Pancreas (tissue), 10 donors: Measurements from ENCODE around the gene TNIK. TPM values are rescaled to one million over a fixed set of nuclear protein-coding genes. Genes with fewer than 3 reads are reported as not detected.

Source experiments
- ATAC-seq, 4 donors: fragments of 200-7000 bp; cut with Tn5 transposase; one replicate each; pipeline versions ENCODE4 v1.8.0 to v1.9.1; 2020; ENCODE audit warnings: mild to moderate bottlenecking in 4 of 4, moderate library complexity in 4 of 4
- DNase-seq, 6 donors: peaks; one replicate each; pipeline ENCODE4 v3.0.0-alpha.2; 2020
- FAIRE-seq: peaks from 2 replicates; lab custom pipeline; 2012; peaks lifted over from hg19 to GRCh38; lab: Jason Lieb, UNC
- H3K27ac ChIP-seq, 4 donors: fragments of 200-600 bp; sonication (generic); 1 replicate in 3 of 4; 2 replicates in 1 of 4; pipeline versions ENCODE4 v1.5.0 to v1.8.0; 2020
- H3K27me3 ChIP-seq, 4 donors: fragments of 200-600 bp; one replicate each; pipeline ENCODE4 v1.8.0; 2021
- H3K36me3 ChIP-seq, 3 donors: fragments of 200-600 bp; sonication (generic) in 1 of 3; one replicate each; pipeline versions ENCODE4 v1.5.0 to v1.8.0; 2020 to 2021
- H3K4me1 ChIP-seq, 3 donors: fragments of 200-600 bp; one replicate each; pipeline ENCODE4 v1.8.0; 2021
- H3K4me3 ChIP-seq, 4 donors: fragments of 200-600 bp; sonication (generic) in 2 of 4; one replicate each; pipeline versions ENCODE4 v1.5.0 to v1.8.0; 2020 to 2021
- H3K9me3 ChIP-seq, 4 donors: fragments of 200-600 bp; one replicate each; pipeline ENCODE4 v1.8.0; 2021
- WGBS, 2 donors: extraction: QIAGEN DNeasy Blood & Tissue Kit; methylation state at CpG; one replicate each; pipeline ENCODE4 v1.1.7; 2013; 5-methylcytosine and 5-hydroxymethylcytosine counted together
- intact Hi-C, 3 donors: fragments of 100-400 bp; cut with DNase I; formaldehyde crosslinking; loops; one replicate each; pipeline versions ENCODE4 v1.11.1 to v1.14.2; 2022
- polyA plus RNA-seq, 2 donors: library from polyadenylated mRNA; stranded (reverse); fragments of 200-250 nt; gene quantifications; one replicate each; pipeline ENCODE4 v1.2.3, GENCODE V29; 2013
- total RNA-seq, 6 donors: library from RNA; stranded (reverse); fragmentation: NEBNext Ultra II Directional in 4 of 6; extraction: Animal tissue kit (Norgen Biotek cat#: 25700) in 4 of 6; gene quantifications; one replicate each; pipeline versions ENCODE4 v1.2.1 to v1.2.4, GENCODE V29; 2021 to 2023
- TF ChIP-seq, protein P1 (sequence below), 4 donors: fragments of 200-600 bp; sonication (generic) in 3 of 4; IDR thresholded peaks; one replicate each; pipeline versions ENCODE4 v1.5.0 to v1.8.0; 2021; ENCODE audit warnings: antibody characterized with exemption in 4 of 4
- donor health status: healthy with polysubstance abuse.
- donor health status: DM: no; HTN: no; CAD: no; lungs with moderate emphysema.
- donor health status: DM: no; HTN: no; CAD: no.
- donor health status: control.
- donor health status: control.
- donor health status: Bipolar disorder and iron deficiency.
- donor health status: DM: yes; HTN: yes; CAD: no.
- donor health status: DM: no; HTN: no; CAD: no.
- donor health status: DM: no; HTN: no; CAD: no.
- donor health status: DM: yes; HTN: yes; CAD: no.

The TNIK gene
- total and polyA plus RNA-seq, 8 donors = 3.5 to 13.6 (median 5.8) TPM

DNA sequence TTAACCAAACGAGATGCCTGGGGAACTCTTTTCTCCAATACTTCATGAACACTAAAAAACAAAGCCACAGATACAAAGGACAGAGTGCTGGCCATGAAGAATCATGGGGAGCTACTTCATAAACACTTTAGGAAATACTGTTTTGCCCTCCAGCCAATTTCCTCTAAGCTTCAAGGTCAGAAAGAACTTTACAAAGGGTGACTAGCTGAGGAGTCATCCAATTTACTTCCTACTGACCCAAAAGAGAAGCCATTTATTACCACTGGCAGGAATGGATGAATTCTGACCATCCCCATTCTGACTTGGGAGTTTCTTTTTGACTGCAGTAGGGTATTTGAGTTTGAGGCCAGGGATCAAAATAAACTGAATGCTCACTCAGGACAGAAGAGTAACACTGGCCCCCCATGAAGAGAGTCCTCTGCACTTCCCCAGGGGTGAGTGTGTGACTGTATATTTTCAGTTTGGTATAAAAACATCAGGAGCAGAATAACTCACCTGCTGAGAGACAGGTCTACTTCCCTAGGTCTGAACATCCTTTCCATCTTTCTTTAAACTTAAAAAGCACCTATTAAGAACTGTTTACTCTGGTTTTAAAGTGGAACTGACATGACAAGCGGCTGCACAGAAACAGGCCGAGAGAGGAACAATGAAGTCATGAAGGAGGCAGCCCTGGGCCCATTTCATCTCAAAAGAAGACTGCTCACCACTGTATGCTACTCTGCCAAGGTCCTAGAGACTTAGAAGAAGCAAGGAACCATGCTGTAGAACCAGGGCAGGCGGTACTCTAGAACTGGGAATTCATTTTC, 203.6 kb downstream of the TNIK start:
- no peaks in the 10 kb centered on the region for H3K36me3 ChIP-seq
- TF ChIP-seq, protein P1, sequence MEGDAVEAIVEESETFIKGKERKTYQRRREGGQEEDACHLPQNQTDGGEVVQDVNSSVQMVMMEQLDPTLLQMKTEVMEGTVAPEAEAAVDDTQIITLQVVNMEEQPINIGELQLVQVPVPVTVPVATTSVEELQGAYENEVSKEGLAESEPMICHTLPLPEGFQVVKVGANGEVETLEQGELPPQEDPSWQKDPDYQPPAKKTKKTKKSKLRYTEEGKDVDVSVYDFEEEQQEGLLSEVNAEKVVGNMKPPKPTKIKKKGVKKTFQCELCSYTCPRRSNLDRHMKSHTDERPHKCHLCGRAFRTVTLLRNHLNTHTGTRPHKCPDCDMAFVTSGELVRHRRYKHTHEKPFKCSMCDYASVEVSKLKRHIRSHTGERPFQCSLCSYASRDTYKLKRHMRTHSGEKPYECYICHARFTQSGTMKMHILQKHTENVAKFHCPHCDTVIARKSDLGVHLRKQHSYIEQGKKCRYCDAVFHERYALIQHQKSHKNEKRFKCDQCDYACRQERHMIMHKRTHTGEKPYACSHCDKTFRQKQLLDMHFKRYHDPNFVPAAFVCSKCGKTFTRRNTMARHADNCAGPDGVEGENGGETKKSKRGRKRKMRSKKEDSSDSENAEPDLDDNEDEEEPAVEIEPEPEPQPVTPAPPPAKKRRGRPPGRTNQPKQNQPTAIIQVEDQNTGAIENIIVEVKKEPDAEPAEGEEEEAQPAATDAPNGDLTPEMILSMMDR (IDR thresholded peaks at IDR 0.05) = no peak
- FAIRE-seq = no peak
- no peak overlapping the region for H3K4me3 ChIP-seq
- intact Hi-C loops = no loop called here
- H3K9me3 ChIP-seq = no peaks in the 10 kb centered on the region
- H3K27ac ChIP-seq = no peak overlapping the region
- WGBS, 2 donors = 93 to 94% methylated on average over 4 of the region's 4 CpGs
- ATAC-seq = no peak
- peaks cover 0 to 7% (median 0%) of the 10 kb centered on the region in 3 donors for H3K4me1 ChIP-seq
- no peak for DNase-seq
- no peaks in the 10 kb centered on the region for H3K27me3 ChIP-seq

DNA sequence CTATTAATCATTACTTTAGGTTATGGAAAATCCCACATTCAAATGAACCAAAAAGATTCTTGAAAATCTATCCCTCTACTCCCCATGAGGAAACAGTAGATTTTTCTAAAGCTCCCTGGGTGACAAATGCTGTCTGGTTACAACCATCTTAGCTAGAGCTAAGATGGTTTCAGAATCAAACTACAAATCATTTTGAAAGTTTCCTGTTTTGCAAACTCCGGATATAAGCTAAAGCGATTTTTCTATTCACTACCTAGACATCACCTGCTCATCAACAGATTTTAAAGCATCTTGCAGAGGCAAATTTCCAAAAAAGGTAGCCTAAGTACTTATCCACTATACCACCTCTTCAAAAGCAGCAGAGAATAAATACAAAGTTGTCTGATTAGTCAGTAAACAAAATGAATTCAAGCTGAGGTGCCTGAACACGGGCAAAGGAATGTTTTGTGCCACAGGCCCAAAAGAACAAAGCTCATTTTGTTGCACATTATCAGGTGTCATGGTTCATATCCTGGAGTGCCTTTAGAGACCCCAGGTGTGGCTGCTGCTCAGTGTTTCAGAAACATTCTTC, 204.9 kb downstream of the TNIK start:
- TF ChIP-seq, protein P1 (IDR thresholded peaks at IDR 0.05) = no peak
- no peak for ATAC-seq
- Histone ChIP-seq H3K36me3 (no peaks in the 10 kb centered on the region), H3K4me3 (no peak overlapping the region), H3K27ac (no peak overlapping the region), H3K4me1 (no peaks in the 10 kb centered on the region), H3K9me3 (no peaks in the 10 kb centered on the region), H3K27me3 (no peaks in the 10 kb centered on the region)
- 67 to 74% methylated on average over 3 of the region's 3 CpGs for WGBS, 2 donors
- intact Hi-C loops = no loop called here
- DNase-seq = no peak
- no peak for FAIRE-seq

DNA sequence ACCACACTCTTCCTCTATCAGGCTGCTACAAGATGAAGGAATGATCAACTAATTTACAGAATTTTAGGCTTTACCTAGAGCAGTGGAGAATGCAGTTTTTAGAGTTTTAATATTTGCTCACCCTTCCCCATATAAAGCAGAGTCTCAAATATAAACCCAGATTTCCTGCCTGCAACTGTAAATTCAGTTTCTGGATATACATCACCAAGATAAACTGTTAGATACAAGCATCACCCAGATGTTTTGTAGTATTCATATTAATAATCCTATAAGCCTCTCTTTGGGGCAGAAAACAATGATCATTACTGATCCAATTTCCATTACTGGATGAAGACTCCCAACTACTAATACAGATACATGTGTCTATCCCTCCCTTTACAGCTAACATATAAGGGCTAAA, 205.9 kb downstream of the TNIK start:
- FAIRE-seq (no peak), DNase-seq (no peak), ATAC-seq (no peak)
- H3K36me3 ChIP-seq = no peaks in the 10 kb centered on the region
- H3K9me3 ChIP-seq = no peaks in the 10 kb centered on the region
- intact Hi-C loops = no loop called here
- TF ChIP-seq, protein P1 (IDR thresholded peaks at IDR 0.05) = no peak
- no peaks in the 10 kb centered on the region for H3K4me1 ChIP-seq
- no peak overlapping the region for H3K27ac ChIP-seq
- no peaks in the 10 kb centered on the region for H3K27me3 ChIP-seq
- no peak overlapping the region for H3K4me3 ChIP-seq

DNA sequence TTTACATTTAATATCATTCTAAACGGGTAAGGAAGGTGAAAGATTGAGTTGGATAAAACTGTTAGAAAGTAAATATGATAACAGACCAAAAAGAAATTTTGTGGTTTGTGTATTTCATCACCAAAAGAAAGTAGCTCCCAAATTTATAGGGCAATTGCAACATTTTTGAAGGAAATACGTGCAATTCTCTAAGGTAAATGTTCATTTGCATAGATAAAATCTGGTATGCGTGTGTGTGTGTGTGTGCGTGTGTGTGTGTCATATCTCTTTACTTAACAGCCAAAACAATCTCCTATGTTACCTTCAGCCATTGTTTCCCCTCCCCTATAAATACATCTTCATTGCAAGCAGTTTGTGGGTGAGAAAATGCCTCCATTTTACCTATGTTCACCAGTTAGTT, 208.4 kb downstream of the TNIK start:
- Histone ChIP-seq H3K4me3 (no peak overlapping the region), H3K36me3 (no peaks in the 10 kb centered on the region), H3K27ac (no peak overlapping the region), H3K9me3 (no peaks in the 10 kb centered on the region), H3K27me3 (no peaks in the 10 kb centered on the region), H3K4me1 (peaks cover 0 to 3% (median 0%) of the 10 kb centered on the region in 3 donors)
- no peak for ATAC-seq
- FAIRE-seq = no peak
- TF ChIP-seq, protein P1 (IDR thresholded peaks at IDR 0.05) = no peak
- DNase-seq = no peak
- intact Hi-C loops = no loop called here
- WGBS, 2 donors = 81 to 90% methylated on average over 4 of the region's 4 CpGs

DNA sequence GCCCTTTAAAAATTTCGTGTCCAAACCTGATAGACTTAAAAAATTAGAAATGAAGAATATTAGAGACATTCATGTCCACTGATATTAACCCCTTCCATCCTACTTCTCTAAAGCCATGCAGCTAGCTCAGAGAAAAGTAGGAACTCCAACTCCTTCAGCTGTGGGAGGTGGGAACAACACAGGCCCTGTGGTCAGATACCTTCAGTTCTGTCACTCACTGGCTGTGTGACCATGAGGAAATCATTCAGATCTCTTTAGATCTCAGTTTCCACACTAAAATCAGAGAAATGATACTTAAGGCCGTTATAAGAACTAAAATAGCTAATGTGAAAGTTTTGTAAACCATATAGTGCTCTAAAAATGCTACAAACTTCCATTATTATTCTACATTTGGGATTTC, 209.8 kb downstream of the TNIK start:
- Histone ChIP-seq H3K4me3 (no peak overlapping the region), H3K36me3 (no peaks in the 10 kb centered on the region), H3K27me3 (no peaks in the 10 kb centered on the region), H3K9me3 (no peaks in the 10 kb centered on the region), H3K4me1 (peaks cover 0 to 3% (median 0%) of the 10 kb centered on the region in 3 donors), H3K27ac (no peak overlapping the region)
- FAIRE-seq (no peak), ATAC-seq (no peak), DNase-seq (no peak)
- WGBS, 2 donors = 86 to 91% methylated on average over 2 of the region's 2 CpGs
- TF ChIP-seq, protein P1 (IDR thresholded peaks at IDR 0.05) = no peak
- intact Hi-C loops = no loop called here
